Heart left ventricle (tissue), 16 donors: ENCODE results near the gene SDR39U1. TPM values are rescaled to one million over a fixed set of nuclear protein-coding genes. Genes with fewer than 3 reads are reported as not detected.

Source experiments
- ATAC-seq, 4 donors: fragments of 200-7000 bp; cut with Tn5 transposase; one replicate each; pipeline ENCODE4 v1.9.1; 2020 to 2022; ENCODE audit warnings: moderate library complexity in 4 of 4, mild to moderate bottlenecking in 3 of 4, moderate number of reproducible peaks in 1 of 4
- DNase-seq, 5 donors: peaks; one replicate each; pipeline ENCODE4 v3.0.0-alpha.2; 2020
- H3K27ac ChIP-seq, 12 donors: fragments of 200-600 bp; sonication (generic) in 4 of 12; one replicate each; pipeline versions ENCODE4 v1.5.0 to v1.8.0; 2016 to 2022; ENCODE audit warnings: mild to moderate bottlenecking in 2 of 12
- H3K27me3 ChIP-seq, 9 donors: fragments of 200-600 bp; sonication (generic) in 2 of 9; one replicate each; pipeline versions ENCODE4 v1.5.1 to v1.8.0; 2016 to 2022; ENCODE audit warnings: mild to moderate bottlenecking in 3 of 9
- H3K36me3 ChIP-seq, 9 donors: fragments of 200-600 bp; sonication (generic) in 2 of 9; one replicate each; pipeline versions ENCODE4 v1.5.0 to v1.8.0; 2018 to 2022; ENCODE audit warnings: mild to moderate bottlenecking in 2 of 9
- H3K4me1 ChIP-seq, 12 donors: fragments of 200-600 bp; sonication (generic) in 4 of 12; one replicate each; pipeline versions ENCODE4 v1.5.0 to v1.8.0; 2016 to 2022; ENCODE audit warnings: mild to moderate bottlenecking in 3 of 12
- H3K4me3 ChIP-seq, 12 donors: fragments of 200-600 bp; sonication (generic) in 4 of 12; one replicate each; pipeline versions ENCODE4 v1.5.0 to v1.8.0; 2017 to 2022; ENCODE audit warnings: mild to moderate bottlenecking in 9 of 12, moderate library complexity in 4 of 12
- H3K9me3 ChIP-seq, 12 donors: fragments of 200-600 bp; sonication (generic) in 4 of 12; one replicate each; pipeline versions ENCODE4 v1.5.0 to v1.8.0; 2016 to 2022; ENCODE audit warnings: mild to moderate bottlenecking in 1 of 12
- CTCF ChIP-seq, 12 donors: fragments of 200-600 bp; sonication (generic) in 4 of 12; IDR thresholded peaks; one replicate each; pipeline versions ENCODE4 v1.5.0 to v1.8.0; 2018 to 2022; ENCODE audit warnings: antibody characterized with exemption in 12 of 12, mild to moderate bottlenecking in 5 of 12
- POLR2A ChIP-seq, 2 donors: fragments of 450-650 bp; IDR thresholded peaks; one replicate each; pipeline ENCODE4 v1.6.1; 2017; ENCODE audit warnings: antibody characterized with exemption in 2 of 2, mild to moderate bottlenecking in 2 of 2, moderate library complexity in 2 of 2
- WGBS, 4 donors: extraction: QIAGEN DNeasy Blood & Tissue Kit in 2 of 4; methylation state at CpG; one replicate each; pipeline versions ENCODE4 v1.1.5 to v1.1.7; 2013 to 2018; 5-methylcytosine and 5-hydroxymethylcytosine counted together
- intact Hi-C, 10 donors: fragments of 100-400 bp; cut with DNase I; formaldehyde crosslinking; loops; one replicate each; pipeline versions ENCODE4 v1.11.1 to v1.14.2; 2022
- polyA plus RNA-seq, 2 donors: library from polyadenylated mRNA; stranded (reverse); fragments of 200-250 nt; gene quantifications; one replicate each; pipeline ENCODE4 v1.2.3, GENCODE V29; 2013
- total RNA-seq, 9 donors: library from RNA; depleted of rRNA in 2 of 9; stranded (reverse); fragments of >200 nt in 2 of 9; fragmentation: NEBNext Ultra II Directional in 3 of 9; extraction: Animal tissue kit (Norgen Biotek cat#: 25700) in 3 of 9; gene quantifications; one replicate each; pipeline versions ENCODE4 v1.1.0 to v1.2.4, GENCODE V29; 2016 to 2023
- donor health status: ischemic (EF 13 %, LVEDD 7.1; RV severe dilation, severe dysfunction).
- donor health status: healthy with polysubstance abuse.
- donor health status: DM: no; HTN: yes; CAD: no.
- donor health status: DM: no; HTN: no; CAD: no.
- donor health status: ischemic (EF 25% LVEDD 6.9; RV normal size, moderate dysfunction).
- donor health status: ischemic (EF 25% LVEDD 5.7; RV mildly dilated, moderate dysfunction).
- donor health status: healthy.
- donor health status: DM: yes; HTN: yes; CAD: no.
- donor health status: ischemic (EF 35%, LVEDD 5.7; RV mildly dilated, moderate dysfunction).
- donor health status: nonischemic (EF 11% LVEDD 7.7; RV severe dilation, severe dysfunction).
- donor health status: DM: yes; HTN: yes; CAD: no.
- donor health status: PGD.
- donor health status: ischemic (EF 29% LVEDD 5.4; RV normal size, mild dysfunction).
- donor health status: nonischemic (EF 23%, LVEDD 6.1; RV moderate dilation, normal function).

The SDR39U1 gene
- total and polyA plus RNA-seq, 11 donors = 58.6 to 109 (median 63.7) TPM

- H3K4me1 ChIP-seq = peaks cover 0 to 63% (median 47%) of the 10 kb centered on the region in 12 donors
- no peaks in the 10 kb centered on the region for H3K27me3 ChIP-seq
- WGBS, 4 donors = 1 to 5% (median 2%) methylated on average over 31 to 54 of the region's 57 CpGs
- H3K4me3 ChIP-seq = peak within 1 kb of the TSS; percentile 63 to 88 (median 78)
- peak; percentile 79 to 86 (median 84) for DNase-seq
- TF ChIP-seq POLR2A (IDR thresholded peaks at IDR 0.05) = peak in 1 of 2 donors; percentile 47
- no peak for TF ChIP-seq CTCF (IDR thresholded peaks at IDR 0.05)
- intact Hi-C loops = loop anchor here in 3 of 10 donors (1.0 to 2.0 kb wide), 3 partner anchors 30 to 33 kb away; partner anchors contain the start of genes CBLN3 (in 1 of the 3) and KHNYN (in 1 of the 3)
- peak within 1 kb of the TSS; percentile 58 to 91 (median 85) for H3K27ac ChIP-seq
- no peaks in the 10 kb centered on the region for H3K9me3 ChIP-seq
- peak; percentile 83 to 90 (median 84) for ATAC-seq
- H3K36me3 ChIP-seq = no peaks in the 10 kb centered on the region
Observed at GRCh38 chr14:24398653-24399446, 43.7 kb downstream of the SDR39U1 start, which contains the start of gene NYNRIN. Gene NYNRIN (plus strand): TSS chr14:24399003. CDS start chr14:24399247, 244 bp downstream.

GRCh38 chr14:24398293-24398652 is 44.3 kb downstream of the SDR39U1 start:
- ATAC-seq = peak; percentile 48 to 78 (median 62)
- intact Hi-C loops = loop anchor here in 3 of 10 donors (1.0 to 2.0 kb wide), 3 partner anchors 31 to 32 kb away; partner anchors contain the start of genes CBLN3 (in 1 of the 3) and KHNYN (in 1 of the 3)
- Histone ChIP-seq H3K9me3 (no peaks in the 10 kb centered on the region), H3K27ac (peak overlapping the region; percentile 58 to 91 (median 85)), H3K4me1 (peaks cover 0 to 58% (median 41%) of the 10 kb centered on the region in 12 donors), H3K4me3 (peak overlapping the region in 11 of 12 donors; percentile 63 to 88 (median 78)), H3K27me3 (no peaks in the 10 kb centered on the region), H3K36me3 (no peaks in the 10 kb centered on the region)
- WGBS, 4 donors = 23 to 26% (median 25%) methylated on average over 6 to 7 of the region's 7 CpGs
- TF ChIP-seq POLR2A (IDR thresholded peaks at IDR 0.05) = no peak
- TF ChIP-seq CTCF (IDR thresholded peaks at IDR 0.05) = no peak
- DNase-seq = peak; percentile 57 to 79 (median 72)

- TF ChIP-seq POLR2A (IDR thresholded peaks at IDR 0.05) = no peak
- no peak for TF ChIP-seq CTCF (IDR thresholded peaks at IDR 0.05)
- WGBS, 4 donors = 53 to 75% (median 61%) methylated on average over 4 to 6 of the region's 6 CpGs
- Histone ChIP-seq H3K36me3 (no peaks in the 10 kb centered on the region), H3K9me3 (no peaks in the 10 kb centered on the region), H3K4me1 (peaks cover 0 to 53% (median 36%) of the 10 kb centered on the region in 12 donors), H3K4me3 (peak overlapping the region in 11 of 12 donors; percentile 63 to 88 (median 78)), H3K27me3 (no peaks in the 10 kb centered on the region), H3K27ac (peak overlapping the region; percentile 58 to 91 (median 85))
- intact Hi-C loops = loop anchor here in 3 of 10 donors (1.0 to 2.0 kb wide), 3 partner anchors 31 kb away; partner anchors contain the start of genes CBLN3 (in 1 of the 3) and KHNYN (in 1 of the 3)
- ATAC-seq (no peak), DNase-seq (no peak)
Observed at GRCh38 chr14:24397639-24398292, 44.8 kb downstream of the SDR39U1 start.
